HG03103 (cell line): ENCODE results near the gene RPH3AL.

ENCODE experiments used
- ATAC-seq: cut with Tn5 transposase; IDR thresholded peaks from one replicate; pipeline ENCODE4 v1.9.1; 2021; ENCODE audit warnings: low read depth; ENCODE audit not compliant: unreplicated experiment

The RPH3AL gene

GRCh38 chr17:269616-270514, 82.7 kb downstream of the RPH3AL start:
- ATAC-seq, result no peak

- no peak for ATAC-seq
These were observed 85.6 kb downstream of the RPH3AL start for GRCh38 chr17:266701-267667.

- no peak for ATAC-seq
These were observed 86.4 kb downstream of the RPH3AL start for GRCh38 chr17:266219-266618.

- ATAC-seq, result no peak
These were observed 86.9 kb downstream of the RPH3AL start for GRCh38 chr17:265718-266117.

GRCh38 chr17:263773-264172, 88.8 kb downstream of the RPH3AL start:
- no peak for ATAC-seq

GRCh38 chr17:263271-263670, 89.3 kb downstream of the RPH3AL start:
- ATAC-seq, result no peak

GRCh38 chr17:261635-262034, 91.0 kb downstream of the RPH3AL start:
- no peak for ATAC-seq

GRCh38 chr17:260944-261343, 91.7 kb downstream of the RPH3AL start:
- ATAC-seq, result no peak

GRCh38 chr17:260031-260791, 92.4 kb downstream of the RPH3AL start:
- ATAC-seq, result no peak

GRCh38 chr17:259341-259976, 93.1 kb downstream of the RPH3AL start:
- no peak for ATAC-seq

GRCh38 chr17:258906-259305, 93.7 kb downstream of the RPH3AL start:
- no peak for ATAC-seq

GRCh38 chr17:258045-258734, 94.4 kb downstream of the RPH3AL start:
- ATAC-seq, result no peak

- no peak for ATAC-seq
These were observed 99.3 kb downstream of the RPH3AL start for GRCh38 chr17:253091-253846.

- ATAC-seq, result no peak
These were observed 100.2 kb downstream of the RPH3AL start for GRCh38 chr17:252456-252855.

GRCh38 chr17:251531-251930, 101.1 kb downstream of the RPH3AL start:
- ATAC-seq, result no peak

GRCh38 chr17:250487-251300, 101.9 kb downstream of the RPH3AL start:
- no peak for ATAC-seq

GRCh38 chr17:249236-249993, 103.2 kb downstream of the RPH3AL start:
- ATAC-seq, result no peak
